NT2/D1 (cell line): Measurements from ENCODE around the gene APELA.
"Not testable (repeated sequence)": the region's sequence is repeated elsewhere in the genome, so short reads cannot be mapped to it uniquely, and the experiment has no call there.

Experiments used
- DNase-seq: peaks from one replicate; pipeline ENCODE4 v3.0.0-alpha.2; 2011; ENCODE audit warnings: low read depth, low spot score
- H3K27me3 ChIP-seq: 2 replicates; pipeline ENCODE4 v1.6.0; 2011; ENCODE audit warnings: mild to moderate bottlenecking; ENCODE audit not compliant: insufficient read length, insufficient read depth
- H3K36me3 ChIP-seq: 2 replicates; pipeline ENCODE4 v1.6.1; 2011; ENCODE audit warnings: mild to moderate bottlenecking, low read length, mixed read lengths; ENCODE audit not compliant: insufficient read depth, insufficient read length
- H3K4me1 ChIP-seq: 2 replicates; pipeline ENCODE4 v1.5.1; 2011; ENCODE audit not compliant: insufficient read depth, insufficient read length
- H3K4me3 ChIP-seq: 2 replicates; pipeline ENCODE4 v1.5.1; 2011; ENCODE audit warnings: low read depth; ENCODE audit not compliant: insufficient read length
- H3K9ac ChIP-seq: 2 replicates; pipeline ENCODE4 v1.6.0; 2011; ENCODE audit warnings: low read depth; ENCODE audit not compliant: insufficient read length
- H3K9me3 ChIP-seq: 2 replicates; pipeline ENCODE4 v1.5.1; 2011; ENCODE audit warnings: mild to moderate bottlenecking, low read length; ENCODE audit not compliant: insufficient read depth
- SUZ12 ChIP-seq: IDR thresholded peaks from 2 replicates; pipeline ENCODE4 v1.6.1; 2011; ENCODE audit not compliant: insufficient read length, insufficient read depth; ENCODE audit errors: extremely low read depth
- YY1 ChIP-seq: IDR thresholded peaks from 2 replicates; pipeline ENCODE4 v1.6.1; 2011; ENCODE audit not compliant: insufficient read length, insufficient read depth
- ZNF274 ChIP-seq: IDR thresholded peaks from 2 replicates; pipeline ENCODE4 v1.6.1; 2011; ENCODE audit warnings: mild to moderate bottlenecking, low read depth, low read length

The APELA gene

DNA sequence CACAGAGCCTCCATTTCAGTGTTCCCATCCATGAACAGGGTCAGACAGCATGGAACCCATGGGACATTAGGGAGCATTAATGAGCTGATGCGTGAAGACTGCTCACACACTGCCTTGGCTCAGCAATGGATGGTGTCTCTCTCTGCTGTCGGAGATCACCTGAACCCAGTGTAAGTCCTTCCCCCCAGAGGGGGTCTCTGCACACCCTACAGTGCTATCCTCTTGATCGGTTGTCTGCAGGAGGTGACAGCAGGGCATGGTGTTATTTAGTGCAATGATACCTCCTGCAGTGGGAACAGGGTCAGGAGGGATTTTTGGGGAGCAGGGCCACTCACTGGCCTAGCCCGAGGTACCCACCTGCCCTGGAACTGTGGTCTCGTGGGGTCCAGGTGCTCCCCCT, 25.6 kb downstream of the APELA start:
- peaks cover 2% of the 10 kb centered on the region for H3K4me1 ChIP-seq
- TF ChIP-seq YY1 (no peak), SUZ12 (no peak)
- H3K4me3 ChIP-seq, result no peak overlapping the region
- no peaks in the 10 kb centered on the region for H3K9me3 ChIP-seq
- DNase-seq, result no peak
- no peak overlapping the region for H3K9ac ChIP-seq
- no peaks in the 10 kb centered on the region for H3K27me3 ChIP-seq
- H3K36me3 ChIP-seq, result no peaks in the 10 kb centered on the region

DNA sequence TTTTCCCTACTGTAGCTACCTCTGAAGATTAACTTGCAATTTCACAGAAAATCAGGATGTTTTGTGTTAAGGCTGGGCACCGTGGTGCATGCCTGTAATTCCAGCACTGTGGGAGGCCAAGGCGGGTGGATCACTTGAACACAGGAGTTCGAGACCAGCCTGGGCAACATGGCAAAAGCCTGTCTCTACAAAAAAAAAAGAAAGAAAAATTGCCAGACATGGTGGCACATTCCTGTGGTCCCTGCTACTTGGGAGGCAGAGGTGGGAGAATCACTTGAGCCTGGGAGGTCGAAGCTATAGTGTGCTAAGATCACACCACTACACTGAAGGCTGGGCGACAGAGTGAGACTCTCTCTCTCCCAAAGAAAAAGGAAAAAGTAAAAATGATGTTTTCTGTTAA, 27.4 kb downstream of the APELA start:
- no peak for DNase-seq
- Histone ChIP-seq H3K9me3 (no peaks in the 10 kb centered on the region), H3K36me3 (no peaks in the 10 kb centered on the region), H3K4me3 (no peak overlapping the region), H3K27me3 (no peaks in the 10 kb centered on the region), H3K9ac (no peak overlapping the region), H3K4me1 (peaks cover 2% of the 10 kb centered on the region)
- TF ChIP-seq SUZ12 (no peak), ZNF274 (no peak), YY1 (no peak)

DNA sequence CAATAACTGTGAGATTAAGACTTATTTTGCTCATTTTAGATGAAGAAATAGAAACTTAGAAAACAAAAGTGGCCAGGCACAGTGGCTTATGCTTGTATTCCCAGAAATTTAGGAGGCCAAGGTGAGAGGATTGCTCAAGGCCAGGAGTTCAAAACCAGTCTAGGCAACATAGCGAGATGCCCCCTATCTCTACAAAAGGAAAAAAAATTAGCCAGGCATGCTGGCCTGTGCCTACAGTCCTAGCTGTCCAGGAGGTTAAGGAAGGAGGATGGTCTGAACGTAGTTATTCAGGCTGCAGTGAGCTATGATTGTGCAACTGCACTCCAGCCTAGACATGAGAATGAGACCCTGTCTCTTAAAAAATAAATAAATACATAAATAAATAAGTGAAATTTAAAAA, 28.0 kb downstream of the APELA start:
- H3K9ac ChIP-seq, result no peak overlapping the region
- H3K27me3 ChIP-seq, result no peaks in the 10 kb centered on the region
- peaks cover 2% of the 10 kb centered on the region for H3K4me1 ChIP-seq
- no peak for DNase-seq
- TF ChIP-seq ZNF274 (no peak), YY1 (no peak), SUZ12 (no peak)
- H3K36me3 ChIP-seq, result no peaks in the 10 kb centered on the region
- no peak overlapping the region for H3K4me3 ChIP-seq
- H3K9me3 ChIP-seq, result no peaks in the 10 kb centered on the region

DNA sequence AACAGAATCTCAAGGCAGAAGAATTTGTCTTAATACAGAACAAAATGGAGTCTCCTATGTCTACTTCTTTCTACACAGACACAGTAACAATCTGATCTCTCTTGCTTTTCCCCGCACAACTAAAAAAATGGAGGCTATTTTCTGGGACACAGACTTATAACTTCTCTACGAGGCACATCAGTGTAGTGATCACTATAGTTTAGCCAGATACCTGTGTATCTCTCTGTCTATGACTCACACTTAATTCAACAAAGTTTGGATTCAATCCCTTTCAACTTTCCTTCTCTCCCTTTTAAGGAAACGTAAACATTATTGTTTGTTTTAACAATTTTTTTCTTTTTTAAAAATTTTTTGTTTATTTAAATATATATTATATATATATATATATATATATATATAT, 29.4 kb downstream of the APELA start:
- Histone ChIP-seq H3K27me3 (no peaks in the 10 kb centered on the region), H3K9me3 (no peaks in the 10 kb centered on the region), H3K4me1 (peaks cover 2% of the 10 kb centered on the region), H3K36me3 (no peaks in the 10 kb centered on the region), H3K4me3 (no peak overlapping the region), H3K9ac (no peak overlapping the region)
- no peak for DNase-seq
- TF ChIP-seq YY1, result no peak

DNA sequence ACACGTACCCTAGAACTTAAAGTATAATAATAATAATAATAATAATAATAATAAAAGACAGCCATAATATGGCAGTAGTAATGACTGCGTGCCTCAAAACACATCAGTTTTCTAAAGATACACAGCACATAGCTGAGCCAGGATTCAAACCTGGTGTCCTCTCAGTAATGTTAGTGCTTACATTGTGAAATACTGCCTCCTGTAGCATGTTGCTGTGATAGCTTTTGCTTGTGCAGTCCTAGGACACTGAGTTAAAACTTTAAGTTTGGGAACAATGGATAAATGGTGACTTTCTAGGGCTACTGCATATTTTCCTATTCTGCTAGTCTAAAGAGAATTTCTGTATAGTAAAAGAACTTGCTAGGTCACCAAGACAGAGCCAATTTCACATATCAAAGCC, 36.5 kb downstream of the APELA start:
- H3K36me3 ChIP-seq, H3K9me3 ChIP-seq, H3K4me1 ChIP-seq: not testable (repeated sequence)

DNA sequence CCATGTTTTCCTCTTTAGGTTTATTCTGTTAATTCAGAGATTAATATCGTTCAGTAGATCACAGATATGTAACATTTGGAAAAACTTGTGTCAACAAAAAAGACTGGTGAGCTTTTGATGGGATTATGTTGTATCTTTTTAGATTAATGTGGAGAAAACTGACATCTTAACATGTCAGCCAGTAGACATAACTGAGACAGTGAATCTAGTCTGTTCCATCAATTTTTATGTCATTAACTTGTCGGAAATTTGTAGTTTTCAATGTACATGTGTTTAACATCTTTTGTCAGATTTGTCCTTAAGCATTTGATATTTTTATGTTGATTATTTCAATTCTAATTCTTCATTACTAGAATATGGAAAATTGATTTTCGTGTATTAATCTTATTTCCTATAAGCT, 42.0 kb downstream of the APELA start:
- Histone ChIP-seq H3K27me3 (no peaks in the 10 kb centered on the region), H3K4me3 (no peak overlapping the region), H3K4me1 (no peaks in the 10 kb centered on the region), H3K36me3 (no peaks in the 10 kb centered on the region), H3K9ac (no peak overlapping the region), H3K9me3 (no peaks in the 10 kb centered on the region)
- TF ChIP-seq ZNF274, result no peak
- TF ChIP-seq SUZ12, result no peak
- no peak for TF ChIP-seq YY1
- DNase-seq, result no peak

More for the DNA sequence above, 36.5 kb downstream of the APELA start:
- not testable (repeated sequence) for H3K9ac ChIP-seq, DNase-seq, H3K27me3 ChIP-seq, H3K4me3 ChIP-seq

DNA sequence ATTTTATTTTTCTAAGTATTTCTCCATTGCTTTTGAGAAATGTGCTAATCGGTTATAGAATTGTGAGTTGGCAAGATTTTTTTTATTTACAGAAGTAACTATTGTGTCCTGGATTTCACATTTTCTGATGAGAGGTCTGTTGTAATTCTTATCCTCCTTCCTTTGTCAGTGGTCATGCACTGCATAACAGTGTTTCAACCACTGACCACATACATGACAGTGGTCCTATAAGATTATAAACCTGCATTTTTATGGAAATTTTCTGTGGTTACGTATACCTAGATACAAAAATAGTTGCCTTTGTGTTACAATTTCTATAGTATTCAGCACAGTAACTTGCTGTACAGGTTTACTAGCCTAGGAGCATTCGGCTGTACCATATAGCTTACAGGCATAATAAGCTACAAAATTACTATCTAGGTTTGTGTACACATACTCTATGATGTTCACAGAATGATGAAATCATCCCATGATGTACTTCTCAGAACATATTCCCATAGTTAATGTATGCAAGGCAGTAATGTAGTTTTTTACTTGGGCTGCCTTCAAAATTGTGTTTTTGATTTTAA, 47.8 kb downstream of the APELA start:
- Histone ChIP-seq H3K9ac (no peak overlapping the region), H3K36me3 (no peaks in the 10 kb centered on the region)

DNA sequence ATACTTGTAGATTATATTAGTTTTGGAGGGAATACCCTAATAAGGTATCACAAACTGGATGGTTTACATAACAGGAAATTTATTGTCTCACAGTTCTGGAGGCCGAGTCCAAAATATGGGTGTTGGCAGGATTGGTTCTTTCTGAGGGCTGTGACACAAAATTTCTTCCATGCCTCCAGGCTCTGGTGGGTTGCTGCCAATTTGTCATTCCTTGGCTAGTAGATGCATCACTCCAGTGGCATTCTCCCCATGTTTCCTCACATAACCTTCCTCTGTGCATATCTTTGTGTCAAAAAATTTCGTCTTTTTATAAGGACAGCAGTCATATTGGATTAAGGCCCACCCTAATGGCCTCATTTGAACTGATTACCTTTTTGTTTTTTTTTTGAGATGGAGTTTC, 49.3 kb downstream of the APELA start:
- Histone ChIP-seq H3K4me1 (no peaks in the 10 kb centered on the region), H3K27me3 (no peaks in the 10 kb centered on the region), H3K9ac (no peak overlapping the region), H3K4me3 (no peak overlapping the region), H3K9me3 (no peaks in the 10 kb centered on the region), H3K36me3 (no peaks in the 10 kb centered on the region)
- DNase-seq, result no peak
- TF ChIP-seq ZNF274 (no peak), SUZ12 (no peak), YY1 (no peak)

More for the DNA sequence above, 47.8 kb downstream of the APELA start:
- TF ChIP-seq ZNF274 (no peak), SUZ12 (no peak), YY1 (no peak)
- DNase-seq, result no peak
- Histone ChIP-seq H3K4me3 (no peak overlapping the region), H3K27me3 (no peaks in the 10 kb centered on the region), H3K9me3 (no peaks in the 10 kb centered on the region), H3K4me1 (no peaks in the 10 kb centered on the region)

DNA sequence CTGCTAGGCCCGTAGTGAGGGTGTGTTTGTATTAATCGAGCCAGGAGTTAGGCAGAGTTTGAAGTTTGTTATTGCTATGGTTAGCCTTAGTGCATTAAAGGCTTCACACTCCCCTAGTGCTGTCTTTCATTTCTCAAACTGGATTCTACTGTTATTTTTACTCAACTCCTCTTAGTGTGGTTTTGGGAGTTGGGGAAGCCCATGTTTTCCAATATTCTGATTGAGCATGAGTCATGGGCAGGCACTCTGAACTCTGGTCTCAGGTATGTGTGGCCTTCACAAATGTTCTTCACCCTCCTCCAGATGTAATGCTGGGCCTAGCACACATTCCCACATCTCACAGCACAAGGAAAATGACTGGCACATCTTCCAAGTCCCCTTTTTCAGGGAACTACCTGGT, 50.1 kb downstream of the APELA start:
- not testable (repeated sequence) for H3K4me1 ChIP-seq, H3K36me3 ChIP-seq, H3K9me3 ChIP-seq, DNase-seq, H3K9ac ChIP-seq, H3K27me3 ChIP-seq, H3K4me3 ChIP-seq
